ENCODE data around the gene AQR. TPM values are rescaled to one million over a fixed set of nuclear protein-coding genes. Genes with fewer than 3 reads are reported as not detected.

Gene AQR
- total RNA-seq, 1 donor from 2014 or later = 29.8 TPM

DNA sequence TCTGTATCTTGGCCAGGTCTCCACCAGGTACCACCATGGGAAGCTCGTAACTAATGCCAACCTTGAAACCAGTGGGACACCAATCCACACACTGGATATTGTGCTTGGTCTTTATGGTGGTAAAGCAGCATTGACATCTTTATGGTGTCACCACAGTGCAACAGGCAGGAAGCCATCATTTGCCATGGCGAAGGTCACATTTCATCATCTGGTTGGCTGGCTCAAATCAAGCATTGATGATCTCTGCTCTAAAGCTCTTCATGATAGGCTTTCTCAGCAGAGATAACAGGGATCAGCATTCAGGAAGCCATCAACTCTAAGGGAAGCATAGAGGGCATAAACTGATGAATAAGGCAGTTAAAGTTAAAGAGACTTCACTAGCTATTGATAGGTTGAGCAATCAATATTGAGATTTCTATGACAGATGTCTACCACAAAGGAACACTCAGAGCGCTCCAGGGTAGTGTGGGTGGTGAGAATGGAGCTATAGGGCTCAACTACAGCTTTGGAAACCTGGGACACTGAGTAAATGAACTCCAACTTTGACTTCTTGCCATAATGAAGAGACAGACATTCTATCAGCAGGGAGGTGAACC is 120.1 kb downstream of the AQR start:
- no peak for DNase-seq (ENCODE audit: low read depth)
- H3K4me3 ChIP-seq (ENCODE audit: low read depth, low read length) = no peak overlapping the region
- H3K36me3 ChIP-seq (ENCODE audit: control insufficient read depth, insufficient read depth, low read length) = no peaks in the 10 kb centered on the region
- H3K27me3 ChIP-seq (ENCODE audit: control insufficient read depth, insufficient read depth, low read length) = no peaks in the 10 kb centered on the region
- TF ChIP-seq, protein P1, sequence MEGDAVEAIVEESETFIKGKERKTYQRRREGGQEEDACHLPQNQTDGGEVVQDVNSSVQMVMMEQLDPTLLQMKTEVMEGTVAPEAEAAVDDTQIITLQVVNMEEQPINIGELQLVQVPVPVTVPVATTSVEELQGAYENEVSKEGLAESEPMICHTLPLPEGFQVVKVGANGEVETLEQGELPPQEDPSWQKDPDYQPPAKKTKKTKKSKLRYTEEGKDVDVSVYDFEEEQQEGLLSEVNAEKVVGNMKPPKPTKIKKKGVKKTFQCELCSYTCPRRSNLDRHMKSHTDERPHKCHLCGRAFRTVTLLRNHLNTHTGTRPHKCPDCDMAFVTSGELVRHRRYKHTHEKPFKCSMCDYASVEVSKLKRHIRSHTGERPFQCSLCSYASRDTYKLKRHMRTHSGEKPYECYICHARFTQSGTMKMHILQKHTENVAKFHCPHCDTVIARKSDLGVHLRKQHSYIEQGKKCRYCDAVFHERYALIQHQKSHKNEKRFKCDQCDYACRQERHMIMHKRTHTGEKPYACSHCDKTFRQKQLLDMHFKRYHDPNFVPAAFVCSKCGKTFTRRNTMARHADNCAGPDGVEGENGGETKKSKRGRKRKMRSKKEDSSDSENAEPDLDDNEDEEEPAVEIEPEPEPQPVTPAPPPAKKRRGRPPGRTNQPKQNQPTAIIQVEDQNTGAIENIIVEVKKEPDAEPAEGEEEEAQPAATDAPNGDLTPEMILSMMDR (IDR thresholded peaks at IDR 0.05; ENCODE audit: insufficient read depth, low read length, poor library complexity, severe bottlenecking) = no peak

DNA sequence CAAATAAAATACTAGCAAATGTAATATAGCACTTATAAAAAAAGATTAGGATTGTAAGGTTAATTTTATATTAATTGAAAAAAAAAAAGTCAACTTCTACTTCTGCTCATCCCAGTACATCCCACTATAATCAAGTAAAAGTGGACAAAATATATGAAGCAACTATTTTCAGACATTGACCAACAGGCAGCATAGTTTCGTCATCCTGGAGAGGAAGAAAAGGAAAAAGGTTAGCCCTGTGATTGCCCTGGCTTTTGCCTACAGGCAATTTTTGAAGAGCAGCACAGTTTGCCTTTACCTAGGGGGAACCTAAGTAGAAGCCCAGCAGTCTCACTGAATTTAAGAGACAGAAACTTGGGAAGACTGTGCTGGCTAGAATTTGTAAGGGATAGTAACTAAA is 121.9 kb downstream of the AQR start:
- no peaks in the 10 kb centered on the region for H3K36me3 ChIP-seq (ENCODE audit: control insufficient read depth, insufficient read depth, low read length)
- DNase-seq (ENCODE audit: low read depth) = no peak
- H3K4me3 ChIP-seq (ENCODE audit: low read depth, low read length) = no peak overlapping the region
- TF ChIP-seq, protein P1 (IDR thresholded peaks at IDR 0.05; ENCODE audit: insufficient read depth, low read length, poor library complexity, severe bottlenecking) = no peak
- H3K27me3 ChIP-seq (ENCODE audit: control insufficient read depth, insufficient read depth, low read length) = no peaks in the 10 kb centered on the region

DNA sequence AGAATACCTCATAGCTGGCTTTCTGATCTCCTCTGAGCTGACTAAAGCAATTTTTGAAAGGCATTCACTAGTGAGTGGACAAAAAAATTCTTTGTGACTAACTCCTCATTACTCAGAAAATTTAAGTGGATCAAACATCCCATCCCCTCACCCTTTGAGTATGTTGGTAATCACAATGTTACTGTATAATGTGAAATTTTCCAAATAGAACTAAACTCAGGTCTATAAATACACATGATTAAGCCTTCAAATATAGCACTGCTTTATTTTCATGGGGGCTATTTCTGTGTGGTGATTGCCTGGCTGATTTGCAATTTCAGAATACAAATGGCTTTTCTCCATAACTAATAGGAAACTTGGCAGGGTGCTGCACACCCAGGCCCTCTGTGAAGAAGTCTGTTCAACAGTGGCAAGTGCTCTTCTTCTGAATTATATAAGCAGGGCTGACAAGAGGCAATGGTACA is 128.2 kb downstream of the AQR start:
- TF ChIP-seq, protein P1 (IDR thresholded peaks at IDR 0.05; ENCODE audit: insufficient read depth, low read length, poor library complexity, severe bottlenecking) = no peak
- no peaks in the 10 kb centered on the region for H3K36me3 ChIP-seq (ENCODE audit: control insufficient read depth, insufficient read depth, low read length)
- no peak overlapping the region for H3K4me3 ChIP-seq (ENCODE audit: low read depth, low read length)
- no peak for DNase-seq (ENCODE audit: low read depth)
- H3K27me3 ChIP-seq (ENCODE audit: control insufficient read depth, insufficient read depth, low read length) = no peaks in the 10 kb centered on the region

DNA sequence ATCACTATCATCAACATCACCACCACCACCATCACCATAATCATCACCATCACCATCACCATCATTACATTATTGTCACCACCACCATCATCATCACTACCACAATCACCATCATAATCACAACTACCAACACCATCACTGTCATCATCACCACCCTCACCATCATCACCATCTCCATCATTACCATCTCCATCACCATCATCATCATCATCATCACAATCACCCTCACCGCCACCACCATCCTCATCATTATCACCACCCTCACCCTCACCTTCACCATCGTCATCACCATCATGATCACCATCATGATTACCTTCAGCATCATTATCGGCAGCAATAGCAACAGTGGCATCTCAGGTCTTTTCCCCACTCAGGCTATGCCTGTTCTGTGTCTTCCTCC is 131.3 kb downstream of the AQR start:
- H3K27me3 ChIP-seq (ENCODE audit: control insufficient read depth, insufficient read depth, low read length) = no peaks in the 10 kb centered on the region
- DNase-seq (ENCODE audit: low read depth) = no peak
- H3K36me3 ChIP-seq (ENCODE audit: control insufficient read depth, insufficient read depth, low read length) = no peaks in the 10 kb centered on the region
- no peak overlapping the region for H3K4me3 ChIP-seq (ENCODE audit: low read depth, low read length)
- TF ChIP-seq, protein P1 (IDR thresholded peaks at IDR 0.05; ENCODE audit: insufficient read depth, low read length, poor library complexity, severe bottlenecking) = no peak

DNA sequence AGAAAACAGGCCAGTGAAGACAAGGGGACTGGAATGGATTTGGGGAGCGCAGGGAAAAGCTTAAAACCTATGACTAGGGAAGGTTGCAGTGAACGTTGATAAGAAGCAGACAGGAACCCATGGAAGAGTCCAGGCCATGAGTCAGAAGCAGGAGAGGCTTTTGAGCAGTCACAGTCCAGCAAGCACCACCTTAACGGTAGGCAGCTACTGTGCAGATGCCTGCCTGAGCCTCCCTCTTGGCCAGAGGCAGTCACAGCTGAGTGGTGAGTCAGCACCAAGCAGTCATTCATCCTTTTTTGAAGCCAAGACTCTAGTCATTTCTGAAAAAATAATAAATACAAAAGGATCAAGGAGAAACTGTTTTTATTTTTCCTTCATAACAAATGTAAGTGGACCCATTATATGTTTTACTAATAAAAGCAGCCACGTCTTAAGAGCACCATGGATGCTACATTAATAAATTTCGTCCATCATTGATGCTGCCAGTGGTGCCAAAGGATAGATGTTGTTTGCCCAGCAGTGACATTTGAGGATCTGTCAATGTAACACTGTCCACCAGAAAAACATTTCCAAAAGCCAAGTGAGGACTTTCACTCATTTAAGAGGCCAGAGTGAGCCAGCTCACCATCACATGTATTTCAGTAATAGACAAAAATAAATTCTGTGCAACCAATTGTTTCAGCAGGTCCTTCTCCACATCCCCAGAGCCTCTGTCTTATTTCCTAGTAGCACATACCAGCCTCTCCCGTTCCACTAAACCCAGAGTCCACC is 132.1 kb downstream of the AQR start:
- TF ChIP-seq, protein P1 (IDR thresholded peaks at IDR 0.05; ENCODE audit: insufficient read depth, low read length, poor library complexity, severe bottlenecking) = no peak
- peak; percentile 88 for DNase-seq (ENCODE audit: low read depth)
- Histone ChIP-seq H3K36me3 (ENCODE audit: control insufficient read depth, insufficient read depth, low read length) (no peaks in the 10 kb centered on the region), H3K27me3 (ENCODE audit: control insufficient read depth, insufficient read depth, low read length) (no peaks in the 10 kb centered on the region), H3K4me3 (ENCODE audit: low read depth, low read length) (no peak overlapping the region)

All from kidney epithelial cell (primary cell).